H1 (cell line): ENCODE data around the gene C2orf81. TPM values are rescaled to one million over a fixed set of nuclear protein-coding genes. Genes with fewer than 3 reads are reported as not detected.

Source experiments
- CTCF ChIA-PET: fragments of 300-600 bp; sonication (Branson Sonifier 250); formaldehyde crosslinking; loops from one replicate; lab custom pipeline; 2021; ENCODE audit not compliant: partially characterized antibody; lab: Charles Lee
- POLR2A ChIA-PET: fragments of 300-600 bp; sonication (Branson Sonifier 250); formaldehyde crosslinking; loops from one replicate; lab custom pipeline; 2021; ENCODE audit warnings: inconsistent platforms; ENCODE audit not compliant: partially characterized antibody; lab: Charles Lee
- DNase-seq, 2 experiments: peaks; one replicate each; pipeline versions ENCODE4 v3.0.0 to v3.0.0-alpha.2; 2010 to 2022; ENCODE audit warnings: low spot score in 2 of 2, low read depth in 1 of 2, mixed read lengths in 1 of 2
- FAIRE-seq: peaks from 2 replicates; lab custom pipeline; 2011; peaks lifted over from hg19 to GRCh38; lab: Jason Lieb, UNC
- H2AFZ ChIP-seq: 2 replicates; pipeline ENCODE4 v1.8.1; 2012; ENCODE audit warnings: low read length, inconsistent platforms
- H2AK5ac ChIP-seq: 2 replicates; pipeline ENCODE4 v1.6.1; 2013; ENCODE audit warnings: low read depth, low read length
- H2BK120ac ChIP-seq: replicated peaks from 2 replicates; pipeline ENCODE3; 2013; ENCODE audit warnings: low read depth, low read length, inconsistent platforms
- H2BK12ac ChIP-seq: 2 replicates; pipeline ENCODE4 v1.6.1; 2013; ENCODE audit warnings: low read depth, low read length
- H2BK15ac ChIP-seq: 2 replicates; pipeline ENCODE4 v1.6.1; 2013; ENCODE audit warnings: low read length
- H2BK20ac ChIP-seq: 2 replicates; pipeline ENCODE4 v1.6.1; 2013; ENCODE audit warnings: low read length
- H2BK5ac ChIP-seq: 2 replicates; pipeline ENCODE4 v1.6.1; 2013; ENCODE audit warnings: low read depth, low read length
- H3K14ac ChIP-seq: 2 replicates; pipeline ENCODE4 v1.6.1; 2013; ENCODE audit warnings: inconsistent platforms; ENCODE audit not compliant: insufficient read length
- H3K18ac ChIP-seq: 2 replicates; pipeline ENCODE4 v1.6.1; 2013; ENCODE audit warnings: low read length; ENCODE audit errors: extremely low read depth
- H3K23ac ChIP-seq: 2 replicates; pipeline ENCODE4 v1.6.1; 2013; ENCODE audit warnings: inconsistent platforms; ENCODE audit not compliant: insufficient read length
- H3K23me2 ChIP-seq: 2 replicates; pipeline ENCODE4 v1.6.1; 2013; ENCODE audit warnings: low read depth, low read length
- H3K27ac ChIP-seq: 2 replicates; pipeline ENCODE4 v1.6.1; 2011; ENCODE audit warnings: low read depth, low read length, inconsistent platforms
- H3K27me3 ChIP-seq, 4 experiments: replicated peaks in 1 of 4; 1 replicate in 1 of 4; 2 replicates in 3 of 4; pipeline versions ENCODE4 v1.6.1 to v1.8.1; 2011 to 2013; ENCODE audit warnings: low read length in 3 of 4, mild to moderate bottlenecking in 3 of 4, inconsistent platforms in 2 of 4, mixed read lengths in 2 of 4, moderate library complexity in 1 of 4; ENCODE audit not compliant: control insufficient read depth in 3 of 4, insufficient read depth in 3 of 4; ENCODE audit errors: extremely low read depth in 1 of 4
- H3K36me3 ChIP-seq, 4 experiments: 2 replicates each; pipeline versions ENCODE4 v1.6.1 to v1.8.1; 2011 to 2013; ENCODE audit warnings: mild to moderate bottlenecking in 4 of 4, low read length in 3 of 4, moderate library complexity in 2 of 4, control low read depth in 1 of 4, inconsistent platforms in 1 of 4; ENCODE audit not compliant: insufficient read depth in 4 of 4, control insufficient read depth in 2 of 4
- H3K4ac ChIP-seq: replicated peaks from 2 replicates; pipeline ENCODE3; 2013; ENCODE audit warnings: low read length, low read depth, mixed read lengths, inconsistent platforms; ENCODE audit not compliant: insufficient read length
- H3K4me1 ChIP-seq, 4 experiments: replicated peaks in 1 of 4; 1 replicate in 1 of 4; 2 replicates in 3 of 4; pipeline versions ENCODE4 v1.6.1 to v1.8.1; 2011 to 2013; ENCODE audit warnings: low read length in 3 of 4, inconsistent platforms in 2 of 4, mixed read lengths in 1 of 4; ENCODE audit not compliant: insufficient read depth in 4 of 4, control insufficient read depth in 3 of 4
- H3K4me2 ChIP-seq, 2 experiments: 2 replicates each; pipeline versions ENCODE4 v1.6.1 to v1.8.1; 2011 to 2013; ENCODE audit warnings: low read depth in 2 of 2, low read length in 2 of 2, control low read depth in 1 of 2, inconsistent platforms in 1 of 2, mild to moderate bottlenecking in 1 of 2; ENCODE audit not compliant: insufficient read depth in 1 of 2
- H3K4me3 ChIP-seq, 4 experiments: fragments of 200-600, 300-600 bp in 1 of 4; sonication (generic), shearing (Covaris generic), sonication (Bioruptor Twin) in 1 of 4; 2 replicates each; pipeline versions ENCODE4 v1.5.1 to v1.8.1; 2011 to 2016; ENCODE audit warnings: low read length in 4 of 4, low read depth in 3 of 4, control low read depth in 2 of 4, inconsistent platforms in 2 of 4, mild to moderate bottlenecking in 2 of 4, mixed read lengths in 1 of 4, moderate library complexity in 1 of 4; ENCODE audit not compliant: insufficient read depth in 2 of 4; ENCODE audit errors: extremely low read depth in 1 of 4
- H3K56ac ChIP-seq: replicated peaks from 2 replicates; pipeline ENCODE3; 2013; ENCODE audit warnings: low read depth, mild to moderate bottlenecking, mixed read lengths, low read length, inconsistent platforms; ENCODE audit not compliant: insufficient read length
- H3K79me1 ChIP-seq: 2 replicates; pipeline ENCODE4 v1.6.1; 2013; ENCODE audit warnings: low read depth, low read length, control low read depth
- H3K79me2 ChIP-seq, 2 experiments: 2 replicates each; pipeline versions ENCODE4 v1.6.1 to v1.8.1; 2012 to 2013; ENCODE audit warnings: low read length in 2 of 2, mild to moderate bottlenecking in 2 of 2, inconsistent platforms in 1 of 2; ENCODE audit not compliant: insufficient read depth in 2 of 2, control insufficient read depth in 1 of 2
- H3K9ac ChIP-seq, 4 experiments: replicated peaks in 1 of 4; 1 replicate in 1 of 4; 2 replicates in 3 of 4; pipeline versions ENCODE4 v1.6.1 to v1.8.1; 2011 to 2013; ENCODE audit warnings: low read depth in 3 of 4, low read length in 3 of 4, control low read depth in 2 of 4, mild to moderate bottlenecking in 2 of 4, moderate library complexity in 2 of 4, inconsistent platforms in 1 of 4; ENCODE audit errors: extremely low read depth in 1 of 4
- H3K9me3 ChIP-seq, 2 experiments: 2 replicates each; pipeline versions ENCODE4 v1.6.1 to v1.8.1; 2012 to 2013; ENCODE audit warnings: mild to moderate bottlenecking in 2 of 2, moderate library complexity in 2 of 2, control low read depth in 1 of 2, inconsistent platforms in 1 of 2, low read depth in 1 of 2, low read length in 1 of 2, mixed read lengths in 1 of 2; ENCODE audit not compliant: insufficient read depth in 2 of 2
- H4K20me1 ChIP-seq, 2 experiments: replicated peaks in 1 of 2; 2 replicates each; pipeline versions ENCODE3 to v1.8.1; 2011 to 2013; ENCODE audit warnings: inconsistent platforms in 2 of 2, low read length in 2 of 2, mild to moderate bottlenecking in 1 of 2; ENCODE audit not compliant: insufficient read depth in 2 of 2, control insufficient read depth in 1 of 2
- H4K5ac ChIP-seq: 2 replicates; pipeline ENCODE4 v1.6.1; 2013; ENCODE audit warnings: low read length, low read depth, mixed read lengths, inconsistent platforms; ENCODE audit not compliant: insufficient read length
- H4K8ac ChIP-seq: 2 replicates; pipeline ENCODE4 v1.8.0; 2013; ENCODE audit warnings: mild to moderate bottlenecking, moderate library complexity, low read length, inconsistent platforms; ENCODE audit not compliant: insufficient read depth; ENCODE audit errors: extremely low read depth
- H4K91ac ChIP-seq: replicated peaks from 2 replicates; pipeline ENCODE3; 2013; ENCODE audit warnings: low read length, mixed read lengths, inconsistent platforms; ENCODE audit not compliant: insufficient read length
- ATF3 ChIP-seq: IDR thresholded peaks from 2 replicates; pipeline ENCODE4 v1.6.1; 2011; ENCODE audit warnings: low read depth, mild to moderate bottlenecking, low read length; ENCODE audit not compliant: insufficient read depth
- FOSL1 ChIP-seq: IDR thresholded peaks from 2 replicates; pipeline ENCODE4 v1.6.1; 2011; ENCODE audit warnings: mild to moderate bottlenecking, low read depth, low read length, moderate library complexity; ENCODE audit not compliant: insufficient read depth
- MAFK ChIP-seq: IDR thresholded peaks from 2 replicates; pipeline ENCODE4 v1.6.1; 2012; ENCODE audit warnings: low read depth, mild to moderate bottlenecking, improper control_type of control experiment, low read length
- RAD21 ChIP-seq, 2 experiments: IDR thresholded peaks in 1 of 2; conservative IDR thresholded peaks in 1 of 2; 2 replicates each; pipeline ENCODE4 v1.6.1; 2011; ENCODE audit warnings: low read depth in 2 of 2, low read length in 2 of 2, improper control_type of control experiment in 1 of 2, inconsistent platforms in 1 of 2, mild to moderate bottlenecking in 1 of 2, moderate library complexity in 1 of 2
- SP2 ChIP-seq: IDR thresholded peaks from 2 replicates; pipeline ENCODE4 v1.6.1; 2012; ENCODE audit warnings: mild to moderate bottlenecking, low read length, inconsistent platforms
- WGBS, 2 experiments: shearing (Covaris generic) in 1 of 2; methylation state at CpG; one replicate each; pipeline versions ENCODE4 v1.1.6 to v1.1.7; 2013 to 2015; ENCODE audit warnings: low lambda C conversion rate in 2 of 2, mixed read lengths in 2 of 2, inconsistent platforms in 1 of 2, low coverage in 1 of 2, missing lambda C conversion rate in 1 of 2; ENCODE audit not compliant: insufficient replicate concordance in 2 of 2, insufficient coverage in 1 of 2, insufficient read length in 1 of 2; ENCODE audit errors: extremely low coverage in 1 of 2, missing lambda C conversion rate in 1 of 2; 5-methylcytosine and 5-hydroxymethylcytosine counted together
- polyA plus RNA-seq, 7 experiments: library from polyadenylated mRNA; depleted of rRNA in 3 of 7; stranded (reverse) in 5 of 7; unstranded in 2 of 7; fragments of >200 nt in 5 of 7; fragments of 200-250 nt in 2 of 7; gene quantifications; 1 replicate in 5 of 7; 2 replicates in 1 of 7; 4 replicates in 1 of 7; pipeline versions ENCODE4 v1.2.1 to v1.2.3, GENCODE V29; 2011 to 2013; ENCODE audit warnings: missing spikeins in 2 of 7, mixed read lengths in 2 of 7
- total RNA-seq: library from RNA; stranded (reverse); fragmentation: NEBNext Ultra II Directional; extraction: Animal tissue kit (Norgen Biotek cat#: 25700); gene quantifications from 2 replicates; pipeline ENCODE4 v1.2.1, GENCODE V29; 2021

Gene C2orf81
- total and polyA plus RNA-seq, 2 of the 8 experiments (the other 6 are each of a cell fraction or from before 2014, with no cell fraction given): 1.6 to 3.3 TPM

- no peak for DNase-seq
- POLR2A ChIA-PET: interaction anchor here (2.1 kb wide), 1 partner anchor 9 kb away, joined by 5 read pairs; no protein-coding TSS in a partner anchor
Measured at GRCh38 chr2:74447230-74447999, 26.0 kb upstream of the C2orf81 start.

More at GRCh38 chr2:74447230-74447999, 26.0 kb upstream of the C2orf81 start:
- Histone ChIP-seq H3K9ac (no peak overlapping the region), H3K79me2 (no peaks in the 10 kb centered on the region), H3K4me2 (no peak overlapping the region), H2BK20ac (no peak overlapping the region), H2BK120ac (no peak overlapping the region), H2BK5ac (no peak overlapping the region), H3K14ac (no peak overlapping the region), H3K36me3 (no peaks in the 10 kb centered on the region), H3K27me3 (no peaks in the 10 kb centered on the region; a peak in 2 of 7 replicates), H4K91ac (no peak overlapping the region), H3K9me3 (no peaks in the 10 kb centered on the region), H3K4me1 (0 out of 7 replicates have a peak, but pooled peaks cover 0 to 2% (median 0%) of the 10 kb centered on the region in 4 experiments), H3K4me3 (no peak overlapping the region), H2BK15ac (no peak overlapping the region), H3K18ac (no peak overlapping the region), H3K23ac (no peak overlapping the region), H4K5ac (no peak overlapping the region), H3K23me2 (0 out of 2 replicates have a peak, but pooled peaks cover 1% of the 10 kb centered on the region), H3K79me1 (no peaks in the 10 kb centered on the region; the same call in 1 of the 2 replicates), H3K4ac (no peak overlapping the region), H2AFZ (no peak overlapping the region), H4K8ac (no peak overlapping the region), H2AK5ac (no peak overlapping the region), H3K27ac (no peak overlapping the region), H4K20me1 (no peaks in the 10 kb centered on the region), H2BK12ac (no peak overlapping the region), H3K56ac (no peak overlapping the region)
- FAIRE-seq: no peak
- TF ChIP-seq RAD21 (IDR thresholded peaks at IDR 0.05 in 1 of 2, conservative IDR thresholded peaks at IDR 0.05 in 1 of 2; ENCODE audit: low read depth in 2 of 2, low read length in 2 of 2): no peak
- TF ChIP-seq MAFK: no peak
- no peak for TF ChIP-seq FOSL1
- TF ChIP-seq ATF3: no peak
- TF ChIP-seq SP2: no peak
- WGBS, 2 experiments: 92% methylated on average over 5 of the region's 5 CpGs; no CpG with 5 or more reads in 1 of the 2 experiments
- CTCF ChIA-PET: interaction anchor here (0.6 to 1.0 kb wide), 3 partner anchors 26 to 234 kb away, joined by 3 read pairs; no protein-coding TSS in a partner anchor
